Measurements from ENCODE around the gene CCNQ.

CCNQ gene

GRCh38 chrX:153637121-153638040 lies 38.4 kb upstream of the CCNQ start:
- DNase-seq: no peak

GRCh38 chrX:153636716-153637115 lies 37.8 kb upstream of the CCNQ start:
- no peak for DNase-seq

- DNase-seq: no peak
Observed at GRCh38 chrX:153635788-153636668, 37.1 kb upstream of the CCNQ start.

DNA sequence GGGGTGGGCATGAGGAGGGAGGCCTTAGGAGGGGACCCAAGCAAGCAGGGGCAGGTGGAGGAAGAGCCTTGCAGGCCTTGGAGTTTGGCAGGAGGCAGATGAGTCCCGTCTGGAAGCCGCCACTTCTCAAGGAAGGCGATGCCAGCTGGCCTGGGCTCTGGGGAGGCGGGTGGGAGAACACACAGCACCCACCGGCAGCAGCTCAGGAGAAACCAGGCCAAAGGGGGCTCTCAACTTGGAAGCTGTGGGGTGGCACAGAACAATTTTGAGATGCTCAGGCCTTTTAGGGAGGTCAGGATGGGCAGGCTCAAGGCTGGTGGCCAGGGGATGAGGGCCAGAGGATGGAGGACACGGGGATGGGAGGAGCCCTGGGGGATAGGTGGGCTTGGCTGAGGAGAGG lies 36.4 kb upstream of the CCNQ start:
- DNase-seq: no peak

GRCh38 chrX:153634832-153635231 lies 35.9 kb upstream of the CCNQ start:
- DNase-seq: no peak

GRCh38 chrX:153634236-153634635 lies 35.3 kb upstream of the CCNQ start:
- DNase-seq: no peak

DNA sequence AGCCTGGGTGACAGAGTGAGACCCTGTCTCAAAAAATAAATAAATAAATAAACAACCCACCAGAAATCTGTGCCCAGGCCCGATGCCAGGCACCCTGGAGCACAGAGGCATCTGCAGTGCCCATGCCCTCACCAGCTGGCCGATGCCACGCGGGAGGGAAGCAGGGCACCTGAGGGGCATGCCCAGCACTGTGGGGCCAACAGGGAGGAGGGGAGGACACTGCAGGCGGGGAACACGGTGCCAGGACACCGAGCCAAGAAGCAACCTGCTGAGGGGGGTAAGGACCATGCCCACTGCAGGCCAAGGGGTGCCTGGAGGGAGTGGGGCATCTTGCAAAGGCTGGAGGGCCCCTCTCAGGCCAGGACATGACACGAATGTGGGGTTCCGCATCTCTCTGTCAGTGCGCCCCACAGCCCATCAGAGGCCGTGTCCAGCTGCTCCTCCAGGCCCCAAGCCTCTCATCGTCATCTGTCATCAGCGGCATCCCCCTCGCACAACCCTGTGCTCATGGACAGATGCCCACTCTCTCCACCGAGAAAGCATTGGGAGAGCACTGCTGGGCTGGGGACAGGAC lies 34.8 kb upstream of the CCNQ start:
- no peak for DNase-seq

GRCh38 chrX:153633048-153633447 lies 34.1 kb upstream of the CCNQ start:
- no peak for DNase-seq

DNA sequence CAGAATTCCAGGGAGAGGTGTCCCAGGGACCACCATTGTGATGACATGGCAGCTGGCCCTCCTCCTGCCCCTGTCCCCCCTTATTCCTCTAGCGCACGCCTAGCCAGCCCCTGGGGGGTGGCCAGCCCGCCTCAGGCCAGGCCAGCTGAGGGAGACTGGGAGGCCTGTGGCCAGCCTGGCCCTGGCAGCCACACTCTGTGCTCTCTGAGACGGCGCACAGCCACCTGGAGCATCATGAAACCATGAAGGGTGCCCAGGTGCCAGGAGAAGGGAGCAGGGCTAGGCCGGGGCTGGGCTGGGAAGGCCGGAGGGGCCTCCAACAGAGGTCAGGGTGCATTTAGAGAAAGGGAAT lies 33.6 kb upstream of the CCNQ start:
- no peak for DNase-seq

- no peak for DNase-seq
Observed at GRCh38 chrX:153631907-153632594, 33.1 kb upstream of the CCNQ start.

DNA sequence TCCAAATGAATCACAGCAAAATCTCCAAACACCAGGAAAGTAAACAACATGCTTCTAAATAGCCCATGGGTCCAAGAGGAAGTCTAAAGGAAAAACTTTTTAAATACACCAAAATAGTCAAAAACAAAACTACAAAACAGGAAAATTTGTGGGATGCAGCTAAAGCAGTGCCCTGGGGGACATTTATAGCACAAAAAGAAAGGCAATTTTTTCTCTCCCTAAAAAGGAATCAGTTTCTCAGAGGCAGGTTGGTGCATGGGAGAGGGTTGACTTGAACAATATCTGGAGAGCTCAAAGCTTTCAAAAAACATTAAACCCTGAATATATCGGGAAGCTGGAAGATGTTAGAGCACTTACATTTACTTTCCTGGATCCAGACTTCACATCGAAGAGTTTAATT lies 32.4 kb upstream of the CCNQ start:
- no peak for DNase-seq

DNA sequence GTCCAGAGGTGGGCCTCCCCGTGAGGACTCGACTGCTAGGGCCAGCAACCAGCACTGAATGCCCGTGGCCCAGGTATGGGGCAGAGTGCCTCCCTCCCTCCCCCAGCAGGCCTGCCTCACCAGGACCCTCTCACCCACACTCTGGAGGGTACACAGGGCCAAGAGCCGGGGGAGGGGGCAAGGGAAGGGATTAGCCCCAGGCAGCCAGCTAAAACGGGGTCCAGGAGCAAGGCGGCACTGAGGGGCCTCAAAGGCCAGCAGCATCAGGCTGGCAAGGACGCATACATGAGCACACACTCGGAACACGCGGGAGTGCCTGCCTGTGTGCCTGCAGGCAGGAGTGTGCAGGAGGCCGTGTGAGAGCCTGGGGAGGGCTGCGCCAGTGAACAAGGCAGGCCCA lies 29.7 kb upstream of the CCNQ start:
- no peak for DNase-seq

DNA sequence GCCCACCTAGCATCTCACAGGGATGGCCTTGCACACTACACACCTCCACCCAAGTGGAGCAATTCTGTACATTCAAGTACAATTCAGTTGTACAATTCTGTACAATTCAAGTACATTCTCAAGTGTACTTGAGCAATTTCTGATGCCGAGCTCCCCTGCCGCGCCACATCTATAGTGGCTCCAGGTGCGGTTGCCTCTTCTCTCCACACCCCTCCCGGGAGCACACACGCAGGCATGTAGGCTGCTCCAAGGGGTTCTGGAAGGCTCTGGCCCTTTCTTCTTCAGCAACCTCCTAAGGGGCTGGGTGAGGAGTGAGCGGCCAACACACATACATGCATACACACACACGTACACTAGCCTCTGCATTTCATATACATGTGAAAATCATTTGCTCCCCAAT lies 29.2 kb upstream of the CCNQ start:
- DNase-seq: no peak

DNA sequence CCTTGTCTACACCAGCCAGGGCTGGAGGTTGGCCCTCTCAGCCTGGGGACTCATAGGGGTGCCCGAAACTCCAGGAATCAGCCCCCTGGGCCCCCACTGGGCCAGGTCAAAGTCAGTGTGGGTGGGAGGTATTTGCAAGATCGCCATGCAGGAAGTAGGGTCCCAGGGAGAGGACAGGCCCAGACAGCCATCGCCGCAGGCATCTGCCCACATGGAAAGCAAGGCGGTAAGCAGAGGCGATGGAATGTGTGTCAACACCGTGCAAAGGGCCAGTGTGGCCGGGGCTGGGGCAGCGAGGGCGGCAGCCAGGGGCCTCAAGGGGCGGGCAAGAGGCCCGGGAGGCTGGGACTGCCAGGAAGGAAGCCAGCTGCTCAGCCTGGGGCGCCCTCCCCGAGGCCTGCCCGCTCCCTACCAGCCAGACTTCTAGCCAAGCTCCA lies 28.8 kb upstream of the CCNQ start:
- DNase-seq: no peak

GRCh38 chrX:153626863-153627674 lies 28.1 kb upstream of the CCNQ start:
- DNase-seq: no peak

GRCh38 chrX:153626025-153626633 lies 27.2 kb upstream of the CCNQ start:
- no peak for DNase-seq

DNA sequence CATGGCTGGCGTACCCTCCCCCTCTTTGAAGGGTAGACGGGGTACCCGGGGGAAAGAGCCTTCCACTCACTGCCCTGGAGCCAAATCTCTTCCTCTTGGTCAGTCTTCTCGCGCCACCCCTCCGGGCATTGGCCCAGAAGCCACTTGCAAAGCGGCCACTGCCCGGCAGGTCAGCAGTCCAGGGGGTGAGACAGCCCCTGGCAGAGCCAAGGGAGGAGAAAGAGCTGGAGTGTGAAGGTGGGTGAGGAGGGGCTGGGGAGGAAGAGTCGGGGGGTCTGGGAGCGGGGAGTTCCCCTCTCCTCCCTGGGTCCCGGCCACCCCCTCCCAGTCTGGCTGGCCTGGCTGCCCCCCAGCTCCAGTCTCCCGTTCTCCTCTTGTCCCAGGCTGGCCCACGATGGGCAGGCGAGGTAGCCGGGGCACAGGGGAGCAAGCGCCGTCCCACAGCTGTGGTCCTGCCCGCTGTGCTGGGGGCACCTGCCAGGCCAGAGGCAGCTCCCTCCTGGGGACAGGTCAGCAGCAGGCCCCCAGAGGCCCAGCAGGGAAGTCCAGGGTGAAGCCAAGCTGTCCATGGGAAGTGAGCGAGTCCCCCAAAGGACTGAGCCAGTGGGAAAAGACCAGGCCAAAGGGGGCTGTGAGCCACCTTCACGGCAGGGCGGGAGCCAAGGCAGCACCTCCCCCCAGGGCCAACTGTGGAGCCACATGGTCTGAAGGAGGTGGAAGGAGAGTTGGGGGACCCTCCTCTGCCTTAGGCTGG lies 26.5 kb upstream of the CCNQ start:
- DNase-seq: no peak

DNA sequence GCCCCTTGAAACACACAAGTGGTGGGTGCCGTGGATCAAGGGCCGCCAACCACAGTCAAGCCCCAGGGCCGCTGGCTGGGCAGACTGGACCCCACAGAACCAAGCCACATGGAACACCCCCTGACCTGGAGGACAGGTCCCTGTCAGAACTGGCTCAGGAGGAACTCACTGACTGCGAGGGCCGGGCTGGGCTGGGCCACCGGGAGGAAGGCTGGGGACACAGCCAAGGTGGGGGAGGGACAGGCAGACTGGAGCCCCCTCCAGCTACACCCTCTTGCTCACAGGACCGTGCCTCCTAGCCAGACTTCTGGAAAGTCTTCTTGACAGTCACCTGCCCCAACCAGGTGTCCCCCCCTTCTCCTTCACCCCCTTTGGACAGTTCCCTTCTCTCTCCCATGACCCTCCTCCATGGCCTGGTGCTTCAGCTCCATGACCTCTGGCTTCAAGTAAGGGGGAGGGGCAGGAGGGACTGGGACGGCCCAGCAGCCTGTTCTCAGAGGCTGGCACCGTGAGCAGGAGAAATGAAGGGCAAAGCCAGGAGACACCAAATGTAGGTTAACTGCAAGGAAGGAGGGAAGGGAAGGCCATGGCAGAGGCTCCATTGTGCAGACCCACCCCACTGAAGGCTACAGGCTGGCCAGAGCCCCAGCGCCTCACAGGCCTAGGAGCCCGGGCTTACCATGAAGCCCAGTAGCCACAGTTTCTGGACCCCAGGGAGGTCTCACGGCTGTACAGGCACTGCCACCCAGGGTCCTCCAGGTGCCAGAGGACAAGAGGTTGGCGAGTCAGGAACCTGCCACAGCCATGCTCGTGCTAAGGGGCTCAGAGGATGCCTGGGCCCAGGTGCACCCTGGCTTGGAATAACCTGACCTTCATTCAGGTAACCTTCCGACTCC lies 25.5 kb upstream of the CCNQ start:
- DNase-seq: no peak

DNA sequence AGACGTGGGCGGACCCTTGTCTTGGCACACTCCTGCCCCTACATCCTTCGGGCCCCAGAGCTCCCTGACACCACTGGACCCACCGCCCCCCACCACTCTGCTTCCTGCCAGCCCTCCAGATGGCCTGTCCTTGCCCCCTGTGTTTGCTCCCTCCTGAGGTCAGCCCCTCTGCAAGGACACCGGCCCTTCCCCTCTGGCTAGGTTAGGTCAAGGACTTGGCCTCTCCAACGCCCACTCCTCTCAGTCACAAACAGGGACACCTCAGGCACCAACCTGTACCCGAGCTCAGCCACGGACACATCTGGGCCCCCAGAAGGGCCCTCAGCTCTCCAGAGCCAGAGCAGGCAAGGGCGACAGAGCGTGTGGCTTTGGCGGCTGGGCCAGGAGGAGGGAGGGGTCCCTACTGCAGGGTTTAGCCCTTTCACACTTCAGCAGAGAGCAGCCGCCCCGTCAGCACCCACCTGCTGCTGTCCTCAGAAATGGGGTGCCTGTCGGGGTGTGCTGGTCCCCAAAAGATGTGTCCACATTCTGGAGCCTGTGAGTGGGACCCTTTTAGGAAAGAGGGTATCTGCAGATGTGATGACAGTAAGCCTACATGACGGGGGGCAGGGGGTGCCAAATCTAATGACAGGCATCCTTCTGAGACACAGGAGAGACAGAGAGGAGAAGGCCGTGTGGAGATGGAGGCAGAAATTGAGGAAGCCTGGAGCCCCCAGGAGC lies 24.5 kb upstream of the CCNQ start:
- DNase-seq: no peak
